Naive thymus-derived CD4-positive, alpha-beta T cell (primary cell): Measurements from ENCODE around the gene ABHD11. TPM values are rescaled to one million over a fixed set of nuclear protein-coding genes. Genes with fewer than 3 reads are reported as not detected.

Source experiments
- ATAC-seq: fragments of 150-1000 bp; cut with Tn5 transposase; 2 replicates; pipeline ENCODE4 v1.10.0; 2021; ENCODE audit warnings: mild to moderate bottlenecking, moderate library complexity
- CTCF ChIA-PET: fragments of 350-600 bp; sonication (Branson Sonifier 250); formaldehyde crosslinking; loops from one replicate; lab custom pipeline; 2021; ENCODE audit warnings: antibody characterized with exemption; lab: Charles Lee
- POLR2A ChIA-PET: fragments of 350-600 bp; sonication (Branson Sonifier 250); formaldehyde crosslinking; loops from one replicate; lab custom pipeline; 2021; ENCODE audit warnings: antibody characterized with exemption, inconsistent platforms; lab: Charles Lee
- DNase-seq, 9 donors: peaks; one replicate each; pipeline versions ENCODE4 v3.0.0 to v3.0.0-alpha.2; 2020 to 2022; ENCODE audit warnings: mixed read lengths in 1 of 9
- H3K27ac ChIP-seq: one replicate; pipeline ENCODE4 v1.7.0; 2013; ENCODE audit warnings: mild to moderate bottlenecking, low read depth, low read length, moderate library complexity
- H3K27me3 ChIP-seq, 2 donors: one replicate each; pipeline ENCODE4 v1.7.0; 2013; ENCODE audit warnings: low read length in 2 of 2, mild to moderate bottlenecking in 2 of 2, moderate library complexity in 2 of 2; ENCODE audit not compliant: control insufficient read depth in 2 of 2, insufficient read depth in 2 of 2
- H3K36me3 ChIP-seq, 3 experiments: 1 replicate in 2 of 3; 2 replicates in 1 of 3; pipeline ENCODE4 v1.7.0; 2013; ENCODE audit warnings: low read length in 3 of 3, mild to moderate bottlenecking in 3 of 3, moderate library complexity in 1 of 3; ENCODE audit not compliant: insufficient read depth in 3 of 3, control insufficient read depth in 2 of 3
- H3K4me1 ChIP-seq, 2 donors: one replicate each; pipeline ENCODE4 v1.7.0; 2013; ENCODE audit warnings: low read length in 2 of 2, mild to moderate bottlenecking in 2 of 2, moderate library complexity in 1 of 2; ENCODE audit not compliant: control insufficient read depth in 2 of 2, insufficient read depth in 2 of 2
- H3K4me3 ChIP-seq: 2 replicates; pipeline ENCODE4 v1.7.0; 2013; ENCODE audit warnings: mild to moderate bottlenecking, low read length
- H3K9me3 ChIP-seq, 3 experiments: 1 replicate in 2 of 3; 2 replicates in 1 of 3; pipeline ENCODE4 v1.7.0; 2013; ENCODE audit warnings: low read length in 3 of 3; ENCODE audit not compliant: control insufficient read depth in 2 of 3
- H3K27ac Mint-ChIP-seq, 9 donors: one replicate each; pipeline ENCODE4 v1.8.0; 2020 to 2022; ENCODE audit warnings: mixed read lengths in 9 of 9, mild to moderate bottlenecking in 8 of 9, moderate library complexity in 5 of 9, inconsistent platforms in 2 of 9
- H3K27me3 Mint-ChIP-seq, 5 donors: one replicate each; pipeline ENCODE4 v1.8.0; 2021 to 2022; ENCODE audit warnings: mixed read lengths in 5 of 5, mild to moderate bottlenecking in 1 of 5
- H3K36me3 Mint-ChIP-seq, 5 donors: one replicate each; pipeline ENCODE4 v1.8.0; 2020 to 2022; ENCODE audit warnings: mixed read lengths in 5 of 5, mild to moderate bottlenecking in 3 of 5, inconsistent platforms in 1 of 5
- H3K4me1 Mint-ChIP-seq, 7 donors: one replicate each; pipeline ENCODE4 v1.8.0; 2020 to 2022; ENCODE audit warnings: mixed read lengths in 7 of 7, mild to moderate bottlenecking in 3 of 7, inconsistent platforms in 1 of 7
- H3K4me3 Mint-ChIP-seq, 10 donors: one replicate each; pipeline ENCODE4 v1.8.0; 2020 to 2022; ENCODE audit warnings: mild to moderate bottlenecking in 10 of 10, mixed read lengths in 10 of 10, moderate library complexity in 6 of 10, inconsistent platforms in 2 of 10
- H3K9me3 Mint-ChIP-seq, 11 donors: one replicate each; pipeline ENCODE4 v1.8.0; 2020 to 2022; ENCODE audit warnings: mixed read lengths in 11 of 11, mild to moderate bottlenecking in 4 of 11, inconsistent platforms in 1 of 11, moderate library complexity in 1 of 11
- intact Hi-C, 2 donors: fragments of 100-400 bp; cut with micrococcal nuclease; formaldehyde crosslinking; loops; one replicate each; pipeline ENCODE4 v1.15.1; 2023
- polyA plus RNA-seq, 2 donors: library from polyadenylated mRNA; unstranded; fragments of 300-500 nt; fragmentation: Illumina TruSeq; gene quantifications; one replicate each; pipeline ENCODE4 v1.2.3, GENCODE V29; 2021
- total RNA-seq, 6 experiments: library from RNA in 5 of 6; stranded (reverse) in 5 of 6; gene quantifications; 1 replicate in 5 of 6; 2 replicates in 1 of 6; pipeline ENCODE4 v1.2.3 and lab custom pipeline; 2021 to 2026

Gene ABHD11
- total and polyA plus RNA-seq, 7 experiments from 2014 or later, result 10.2 to 22.7 (median 15.9) TPM

DNA sequence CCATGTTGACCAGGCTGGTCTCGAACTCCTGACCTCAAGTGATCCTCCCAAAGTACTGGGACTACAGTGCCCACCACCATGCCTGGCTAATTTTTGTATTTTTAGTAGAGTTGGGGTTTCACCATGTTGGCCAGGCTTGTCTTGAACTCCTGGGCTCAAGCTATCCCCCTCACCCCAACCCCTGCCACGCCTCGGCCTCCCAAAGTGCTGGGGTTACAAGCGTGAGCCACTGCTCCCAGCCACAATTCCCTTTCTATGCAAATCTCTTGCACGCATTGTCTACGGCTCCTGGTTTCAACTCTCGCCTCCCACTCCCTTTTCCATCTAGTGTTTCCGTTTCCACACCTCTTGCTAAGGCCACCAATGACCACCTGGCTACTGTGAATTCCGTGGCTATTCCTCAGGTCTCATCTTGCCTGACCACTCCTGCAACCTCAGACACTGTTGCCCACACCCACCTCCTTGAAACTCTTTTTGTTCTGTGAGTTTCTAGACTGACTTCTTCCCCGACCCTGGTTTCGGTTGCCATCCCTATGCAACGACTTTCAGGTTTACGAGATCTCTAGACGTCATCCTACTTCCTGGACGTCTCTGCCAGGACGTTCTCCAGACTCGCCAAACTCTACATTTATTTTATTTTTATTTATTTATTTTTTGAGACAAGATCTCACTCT is 28.1 kb upstream of the ABHD11 start:
- no peak overlapping the region for H3K27ac ChIP-seq
- no peaks in the 10 kb centered on the region for H3K4me1 ChIP-seq
- peaks cover 0 to 7% (median 0%) of the 10 kb centered on the region in 11 donors for H3K9me3 Mint-ChIP-seq
- H3K27me3 Mint-ChIP-seq, result peaks cover 20 to 38% (median 26%) of the 10 kb centered on the region in 5 donors
- ATAC-seq (no peak), DNase-seq (no peak)
- H3K27ac Mint-ChIP-seq, result no peak overlapping the region
- H3K36me3 Mint-ChIP-seq, result peaks cover 0 to 4% (median 0%) of the 10 kb centered on the region in 5 donors
- POLR2A ChIA-PET, result no interaction called here
- CTCF ChIA-PET, result no interaction called here
- intact Hi-C loops, result no loop called here
- H3K27me3 ChIP-seq, result no peaks in the 10 kb centered on the region
- no peaks in the 10 kb centered on the region for H3K9me3 ChIP-seq
- no peak overlapping the region for H3K4me3 Mint-ChIP-seq
- H3K4me1 Mint-ChIP-seq, result peaks cover 0 to 12% (median 4%) of the 10 kb centered on the region in 7 donors
- H3K4me3 ChIP-seq, result no peak overlapping the region
- H3K36me3 ChIP-seq, result no peaks in the 10 kb centered on the region

DNA sequence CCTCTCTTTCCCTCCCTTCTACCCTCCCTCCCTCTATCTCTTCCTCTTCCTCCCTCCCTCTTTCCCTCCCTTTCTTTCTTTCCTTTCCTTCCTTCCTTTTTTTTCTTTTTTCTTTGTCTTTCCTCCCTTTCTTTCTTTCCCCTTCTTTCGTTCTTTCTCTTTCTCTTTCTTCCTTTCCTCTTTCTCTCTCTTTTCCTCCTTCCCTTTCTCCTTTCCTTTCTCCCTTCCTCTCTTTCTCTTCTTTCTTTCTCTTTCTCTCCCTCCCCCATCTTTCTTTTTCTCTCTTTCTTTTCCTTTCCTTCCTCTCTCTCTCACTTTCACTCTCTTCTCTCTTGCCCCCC is 24.0 kb upstream of the ABHD11 start:
- no peak overlapping the region for H3K4me3 ChIP-seq
- Mint-ChIP-seq H3K4me3 (no peak overlapping the region), H3K4me1 (no peaks in the 10 kb centered on the region), H3K27me3 (peaks cover 3 to 18% (median 7%) of the 10 kb centered on the region in 5 donors), H3K36me3 (peaks cover 0 to 4% (median 0%) of the 10 kb centered on the region in 5 donors), H3K27ac (no peak overlapping the region), H3K9me3 (peaks cover 0 to 4% (median 0%) of the 10 kb centered on the region in 11 donors)
- no peaks in the 10 kb centered on the region for H3K27me3 ChIP-seq
- DNase-seq, result no peak
- CTCF ChIA-PET, result no interaction called here
- no peaks in the 10 kb centered on the region for H3K36me3 ChIP-seq
- POLR2A ChIA-PET, result no interaction called here
- H3K4me1 ChIP-seq, result no peaks in the 10 kb centered on the region
- intact Hi-C loops, result no loop called here
- ATAC-seq, result no peak
- no peak overlapping the region for H3K27ac ChIP-seq
- no peaks in the 10 kb centered on the region for H3K9me3 ChIP-seq

GRCh38 chr7:73761854-73762658 is 23.5 kb upstream of the ABHD11 start:
- no peak for DNase-seq
- H3K4me3 Mint-ChIP-seq, result no peak overlapping the region
- Histone ChIP-seq H3K4me3 (no peak overlapping the region), H3K27me3 (no peaks in the 10 kb centered on the region), H3K36me3 (no peaks in the 10 kb centered on the region), H3K9me3 (no peaks in the 10 kb centered on the region), H3K4me1 (no peaks in the 10 kb centered on the region), H3K27ac (no peak overlapping the region)
- POLR2A ChIA-PET, result no interaction called here
- CTCF ChIA-PET, result no interaction called here
- intact Hi-C loops, result no loop called here
- H3K9me3 Mint-ChIP-seq, result peaks cover 0 to 2% (median 0%) of the 10 kb centered on the region in 11 donors
- no peaks in the 10 kb centered on the region for H3K4me1 Mint-ChIP-seq
- no peak for ATAC-seq
- H3K27me3 Mint-ChIP-seq, result peaks cover 0 to 15% (median 4%) of the 10 kb centered on the region in 5 donors
- no peak overlapping the region for H3K27ac Mint-ChIP-seq
- peaks cover 0 to 4% (median 0%) of the 10 kb centered on the region in 5 donors for H3K36me3 Mint-ChIP-seq

DNA sequence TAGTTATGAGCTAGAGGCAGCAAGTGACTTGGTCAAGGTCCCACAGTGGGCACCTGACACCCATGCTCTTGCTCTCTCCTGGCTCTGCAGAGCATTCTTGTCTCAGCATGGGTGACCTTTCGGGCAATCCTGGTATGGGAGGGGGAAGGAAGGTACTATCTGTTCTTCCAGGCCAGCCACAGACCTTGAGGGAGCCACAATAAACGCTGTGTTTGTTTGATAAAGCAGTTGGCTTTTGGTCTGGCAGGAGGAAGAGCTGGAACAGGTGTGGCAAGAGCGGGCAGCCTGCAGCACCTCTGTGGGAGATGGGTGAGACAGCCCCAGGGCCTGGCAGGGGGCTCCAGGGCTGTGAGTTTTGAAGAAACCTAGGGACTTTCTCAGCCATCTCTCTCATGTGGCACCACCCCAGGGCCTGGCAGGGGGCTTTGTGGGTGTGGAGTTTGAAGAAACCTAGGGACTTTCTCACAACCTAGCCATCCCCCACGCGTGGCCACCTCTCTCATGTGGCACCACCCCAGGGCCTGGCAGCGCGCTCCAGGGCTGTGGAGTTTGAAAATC is 20.1 kb upstream of the ABHD11 start:
- Histone ChIP-seq H3K9me3 (no peaks in the 10 kb centered on the region), H3K4me3 (no peak overlapping the region), H3K27me3 (no peaks in the 10 kb centered on the region), H3K36me3 (no peaks in the 10 kb centered on the region), H3K27ac (no peak overlapping the region), H3K4me1 (no peaks in the 10 kb centered on the region)
- Mint-ChIP-seq H3K27me3 (peaks cover 0 to 3% (median 0%) of the 10 kb centered on the region in 5 donors), H3K27ac (peak overlapping the region in 1 of 9 donors; percentile 55), H3K4me3 (no peak overlapping the region), H3K36me3 (no peaks in the 10 kb centered on the region), H3K9me3 (peaks cover 0 to 2% (median 0%) of the 10 kb centered on the region in 11 donors), H3K4me1 (no peaks in the 10 kb centered on the region)
- intact Hi-C loops, result no loop called here
- ChIA-PET POLR2A (no interaction called here), CTCF (interaction anchor here (0.6 kb wide), 1 partner anchor 174 kb away, joined by 3 read pairs; no protein-coding TSS in a partner anchor)
- no peak for ATAC-seq
- DNase-seq, result no peak

- no peaks in the 10 kb centered on the region for H3K9me3 ChIP-seq
- H3K27ac ChIP-seq, result no peak overlapping the region
- DNase-seq (no peak), ATAC-seq (no peak)
- no peaks in the 10 kb centered on the region for H3K4me1 ChIP-seq
- Mint-ChIP-seq H3K9me3 (no peaks in the 10 kb centered on the region), H3K27me3 (peaks cover 0 to 17% (median 0%) of the 10 kb centered on the region in 5 donors), H3K4me1 (no peaks in the 10 kb centered on the region), H3K36me3 (peaks cover 0 to 6% (median 0%) of the 10 kb centered on the region in 5 donors), H3K27ac (no peak overlapping the region), H3K4me3 (no peak overlapping the region)
- intact Hi-C loops, result no loop called here
- H3K27me3 ChIP-seq, result no peaks in the 10 kb centered on the region
- no peaks in the 10 kb centered on the region for H3K36me3 ChIP-seq
- POLR2A ChIA-PET, result no interaction called here
- H3K4me3 ChIP-seq, result no peak overlapping the region
- CTCF ChIA-PET, result no interaction called here
Measured at GRCh38 chr7:73749931-73750776, 11.6 kb upstream of the ABHD11 start.

GRCh38 chr7:73746378-73746777 is 7.8 kb upstream of the ABHD11 start:
- peaks cover 0 to 2% (median 0%) of the 10 kb centered on the region in 7 donors for H3K4me1 Mint-ChIP-seq
- H3K27me3 Mint-ChIP-seq, result peaks cover 0 to 7% (median 4%) of the 10 kb centered on the region in 5 donors
- H3K36me3 ChIP-seq, result no peaks in the 10 kb centered on the region
- H3K4me1 ChIP-seq, result no peaks in the 10 kb centered on the region
- POLR2A ChIA-PET, result no interaction called here
- no peak for DNase-seq
- H3K4me3 Mint-ChIP-seq, result no peak overlapping the region
- H3K27ac ChIP-seq, result no peak overlapping the region
- no peak overlapping the region for H3K4me3 ChIP-seq
- CTCF ChIA-PET, result no interaction called here
- H3K9me3 ChIP-seq, result no peaks in the 10 kb centered on the region
- intact Hi-C loops, result no loop called here
- no peaks in the 10 kb centered on the region for H3K9me3 Mint-ChIP-seq
- H3K36me3 Mint-ChIP-seq, result no peaks in the 10 kb centered on the region
- no peaks in the 10 kb centered on the region for H3K27me3 ChIP-seq
- H3K27ac Mint-ChIP-seq, result no peak overlapping the region
- ATAC-seq, result no peak
